ENCODE measurements around the gene SLC25A12. TPM values are rescaled to one million over a fixed set of nuclear protein-coding genes. Genes with fewer than 3 reads are reported as not detected.

Gene SLC25A12, protein sequence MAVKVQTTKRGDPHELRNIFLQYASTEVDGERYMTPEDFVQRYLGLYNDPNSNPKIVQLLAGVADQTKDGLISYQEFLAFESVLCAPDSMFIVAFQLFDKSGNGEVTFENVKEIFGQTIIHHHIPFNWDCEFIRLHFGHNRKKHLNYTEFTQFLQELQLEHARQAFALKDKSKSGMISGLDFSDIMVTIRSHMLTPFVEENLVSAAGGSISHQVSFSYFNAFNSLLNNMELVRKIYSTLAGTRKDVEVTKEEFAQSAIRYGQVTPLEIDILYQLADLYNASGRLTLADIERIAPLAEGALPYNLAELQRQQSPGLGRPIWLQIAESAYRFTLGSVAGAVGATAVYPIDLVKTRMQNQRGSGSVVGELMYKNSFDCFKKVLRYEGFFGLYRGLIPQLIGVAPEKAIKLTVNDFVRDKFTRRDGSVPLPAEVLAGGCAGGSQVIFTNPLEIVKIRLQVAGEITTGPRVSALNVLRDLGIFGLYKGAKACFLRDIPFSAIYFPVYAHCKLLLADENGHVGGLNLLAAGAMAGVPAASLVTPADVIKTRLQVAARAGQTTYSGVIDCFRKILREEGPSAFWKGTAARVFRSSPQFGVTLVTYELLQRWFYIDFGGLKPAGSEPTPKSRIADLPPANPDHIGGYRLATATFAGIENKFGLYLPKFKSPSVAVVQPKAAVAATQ
- total RNA-seq, result 17.1 and 17.5 TPM in 2 replicates
- polyA plus RNA-seq, result 11.7 and 13.6 TPM in 2 replicates
- polyA plus RNA-seq (2011; cell fraction: cytosol; rRNA removed), result 13.3 and 13.4 TPM in 2 replicates
- polyA plus RNA-seq (2011; cell fraction: nucleus; rRNA removed), result 25.2 and 27.8 TPM in 2 replicates
- 13.2 and 19.3 TPM in 2 replicates for polyA plus RNA-seq (2012)
- polyA minus RNA-seq, result 19.9 and 21.6 TPM in 2 replicates
- polyA minus RNA-seq (2011; cell fraction: cytosol; rRNA and poly(A)+ RNA removed), result 6.5 TPM
- 20.1 and 32.8 TPM in 2 replicates for polyA minus RNA-seq (2011; cell fraction: nucleus; rRNA and poly(A)+ RNA removed)
- Bru-seq, nascent RNA, result percentile 72 among the genes with signal in this experiment
- BruChase-seq, experiment 1, labeled RNA remaining after a 6-hour chase, result percentile 58 among the genes with signal in this experiment
- percentile 61 among the genes with signal in this experiment for BruChase-seq, experiment 2, labeled RNA remaining after a 2-hour chase
- long read RNA-seq, transcript SLC25A12-202 (18 exons, 2,979 nt), result major isoform, 12 of 29 reads
- long read RNA-seq, partial matches to known transcripts, result 7 of 29 reads
- long read RNA-seq, other reads (novel, unspliced or antisense), result 10 of 29 reads

DNA sequence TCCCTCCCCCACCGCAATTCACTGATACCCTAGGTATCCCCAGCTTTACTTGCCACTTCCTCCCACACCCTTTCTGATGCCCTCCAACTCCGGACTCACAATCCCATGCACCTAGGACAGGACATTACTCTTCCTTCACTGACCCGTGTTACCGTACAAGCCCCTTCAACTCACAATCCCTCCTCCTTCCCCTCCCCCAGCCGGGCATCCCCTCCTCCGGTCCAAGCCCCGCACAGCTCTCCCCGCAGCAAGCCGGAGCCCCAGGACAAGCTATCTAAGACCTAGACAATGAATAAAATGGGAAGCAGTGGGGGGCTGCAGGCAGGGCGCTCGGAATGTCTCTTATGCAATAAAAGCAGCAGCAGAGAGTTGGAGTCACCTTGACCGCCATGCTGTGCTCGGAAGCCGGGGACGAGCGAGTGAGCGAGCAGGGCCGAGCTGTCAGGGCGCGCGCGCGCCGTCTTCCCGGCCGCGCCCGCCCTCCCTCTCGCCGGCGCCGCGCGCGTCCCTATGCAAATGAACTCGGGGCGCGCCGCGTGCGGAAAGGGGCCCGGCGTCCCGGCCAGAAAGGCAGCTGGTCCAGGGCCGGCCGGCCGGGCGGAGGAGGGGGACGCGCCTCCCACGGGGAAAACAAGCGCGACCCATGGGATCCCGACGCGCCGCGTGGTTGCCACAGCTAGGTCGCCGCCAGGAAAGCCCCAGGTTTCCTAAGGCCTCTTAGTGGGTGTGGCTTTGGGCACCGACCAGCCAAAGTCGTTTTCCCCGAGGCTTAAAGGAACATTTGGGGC is at the start of gene SLC25A12:
TSS of gene SLC25A12 (minus strand) at position 421 of the 788 bp plus-strand sequence. CDS start at position 391, 30 bp downstream.
- Histone ChIP-seq H3K27ac (ENCODE audit: insufficient read depth, low read depth, low read length) (peak within 1 kb of the TSS; percentile 65), H3K4me1 (ENCODE audit: control insufficient read depth, extremely low read depth, insufficient read depth, low read length) (peaks cover 9% of the 10 kb centered on the region), H3K36me3 (ENCODE audit: control insufficient read depth in 2 of 2, extremely low read depth in 1 of 2, insufficient read depth in 2 of 2, low read length in 2 of 2) (no peaks in the 10 kb centered on the region), H3K79me2 (ENCODE audit: control insufficient read depth, insufficient read depth, low read length) (no peaks in the 10 kb centered on the region), H3K4me2 (ENCODE audit: insufficient read depth, low read length) (peak within 1 kb of the TSS; percentile 92), H4K20me1 (replicated peaks; ENCODE audit: control insufficient read depth, extremely low read depth, insufficient read depth, low read length) (no peaks in the 10 kb centered on the region), H3K9me3 (replicated peaks; ENCODE audit: control insufficient read depth, insufficient read depth, low read length) (no peaks in the 10 kb centered on the region), H3K4me3 (replicated peaks in 1 of 3; ENCODE audit: insufficient read depth in 1 of 3, low read depth in 1 of 3, low read length in 3 of 3) (peak within 1 kb of the TSS; percentile 63 to 83 (median 64)), H3K9ac (replicated peaks; ENCODE audit: extremely low read depth, insufficient read depth, low read length) (peak within 1 kb of the TSS; percentile 63), H2AFZ (ENCODE audit: low read depth, low read length) (peak within 1 kb of the TSS; percentile 96), H3K9me1 (replicated peaks; ENCODE audit: control insufficient read depth, extremely low read depth, insufficient read depth, low read length) (no peaks in the 10 kb centered on the region), H3K27me3 (ENCODE audit: control insufficient read depth in 2 of 2, insufficient read depth in 2 of 2, low read length in 2 of 2) (no peaks in the 10 kb centered on the region)
- FAIRE-seq, result peak; percentile 79
- BruUV-seq (replicated peaks), result no TSS peak
- CTCF ChIA-PET, result interaction anchor here (1.1 to 1.9 kb wide), 4 partner anchors 28 to 220 kb away, joined by 3 to 5 read pairs (median 4); partner anchors contain the start of genes DLX2 and HAT1
- POLR2A ChIA-PET, result interaction anchor here (0.6 kb wide), 1 partner anchor 243 kb away, joined by 3 read pairs; no protein-coding TSS in a partner anchor
- peak; percentile 87 for TF ChIP-seq POLR2AphosphoS5 (IDR thresholded peaks at IDR 0.05; ENCODE audit: insufficient read depth, low read depth, low read length)
- TF ChIP-seq, protein P1, sequence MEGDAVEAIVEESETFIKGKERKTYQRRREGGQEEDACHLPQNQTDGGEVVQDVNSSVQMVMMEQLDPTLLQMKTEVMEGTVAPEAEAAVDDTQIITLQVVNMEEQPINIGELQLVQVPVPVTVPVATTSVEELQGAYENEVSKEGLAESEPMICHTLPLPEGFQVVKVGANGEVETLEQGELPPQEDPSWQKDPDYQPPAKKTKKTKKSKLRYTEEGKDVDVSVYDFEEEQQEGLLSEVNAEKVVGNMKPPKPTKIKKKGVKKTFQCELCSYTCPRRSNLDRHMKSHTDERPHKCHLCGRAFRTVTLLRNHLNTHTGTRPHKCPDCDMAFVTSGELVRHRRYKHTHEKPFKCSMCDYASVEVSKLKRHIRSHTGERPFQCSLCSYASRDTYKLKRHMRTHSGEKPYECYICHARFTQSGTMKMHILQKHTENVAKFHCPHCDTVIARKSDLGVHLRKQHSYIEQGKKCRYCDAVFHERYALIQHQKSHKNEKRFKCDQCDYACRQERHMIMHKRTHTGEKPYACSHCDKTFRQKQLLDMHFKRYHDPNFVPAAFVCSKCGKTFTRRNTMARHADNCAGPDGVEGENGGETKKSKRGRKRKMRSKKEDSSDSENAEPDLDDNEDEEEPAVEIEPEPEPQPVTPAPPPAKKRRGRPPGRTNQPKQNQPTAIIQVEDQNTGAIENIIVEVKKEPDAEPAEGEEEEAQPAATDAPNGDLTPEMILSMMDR (IDR thresholded peaks at IDR 0.05; ENCODE audit: extremely low read depth in 1 of 2, insufficient read depth in 1 of 2, low read depth in 1 of 2, low read length in 2 of 2), result no peak
- TF ChIP-seq POLR2A (IDR thresholded peaks at IDR 0.05; ENCODE audit: low read depth, low read length), result peak; percentile 74
- TF ChIP-seq EZH2 (IDR thresholded peaks at IDR 0.05; ENCODE audit: borderline replicate concordance, low read depth, low read length, severe bottlenecking), result no peak
- dilution Hi-C loops (cut with MboI; ENCODE audit: extremely low pct_ligation_motif_present, low sequenced_read_pairs), result no loop called here
- intact Hi-C loops (cut with micrococcal nuclease), result loop anchor here (1.0 to 10.0 kb wide), 2 partner anchors 28 to 211 kb away; partner anchors contain the start of genes DLX2 and HAT1
- peak; percentile 81 for DNase-seq (ENCODE audit: low read depth, low spot score)
